ENCODE results near the gene FKBP11. TPM values are rescaled to one million over a fixed set of nuclear protein-coding genes. Genes with fewer than 3 reads are reported as not detected.

FKBP11 gene
- total RNA-seq, 4 donors from 2014 or later: 12.1 to 35.9 (median 20.9) TPM

- WGBS, 2 donors (ENCODE audit: low coverage in 1 of 2): 44 to 61% methylated on average over 3 of the region's 3 CpGs
- in situ Hi-C loops (cut with MboI; ENCODE audit: low pct_ligation_motif_present in 1 of 4, low pct_unique_long_range_greater_than_20kb in 1 of 4, low sequenced_read_pairs in 3 of 4): no loop called here
- TF ChIP-seq POLR2A (IDR thresholded peaks at IDR 0.05) (no peak), CTCF (IDR thresholded peaks at IDR 0.05) (no peak), POLR2AphosphoS5 (IDR thresholded peaks at IDR 0.05) (no peak), EP300 (IDR thresholded peaks at IDR 0.05; ENCODE audit: low read depth) (no peak)
- Histone ChIP-seq H3K27ac (no peak overlapping the region), H3K4me1 (peaks cover 0 to 10% (median 4%) of the 10 kb centered on the region in 4 donors), H3K27me3 (peaks cover 6% of the 10 kb centered on the region), H3K9me3 (no peaks in the 10 kb centered on the region), H3K36me3 (no peaks in the 10 kb centered on the region), H3K4me3 (no peak overlapping the region)
- intact Hi-C loops (cut with DNase I; ENCODE audit: low total_unique reads): no loop called here
- DNase-seq: no peak
Measured at GRCh38 chr12:48907245-48907644, 18.0 kb downstream of the FKBP11 start.

GRCh38 chr12:48903982-48904411 is 21.3 kb downstream of the FKBP11 start:
- Histone ChIP-seq H3K9me3 (no peaks in the 10 kb centered on the region), H3K27ac (no peak overlapping the region), H3K4me1 (peaks cover 0 to 10% (median 4%) of the 10 kb centered on the region in 4 donors), H3K36me3 (no peaks in the 10 kb centered on the region), H3K4me3 (peak overlapping the region; percentile 14 to 55 (median 27)), H3K27me3 (peaks cover 6% of the 10 kb centered on the region)
- WGBS, 2 donors (ENCODE audit: low coverage in 1 of 2): 0% methylated on average over 19 of the region's 19 CpGs; no CpG with 5 or more reads in 1 of the 2 donors
- in situ Hi-C loops (cut with MboI; ENCODE audit: low pct_ligation_motif_present in 1 of 4, low pct_unique_long_range_greater_than_20kb in 1 of 4, low sequenced_read_pairs in 3 of 4): no loop called here
- TF ChIP-seq POLR2AphosphoS5 (IDR thresholded peaks at IDR 0.05) (no peak), CTCF (IDR thresholded peaks at IDR 0.05) (peak; percentile 35 to 54 (median 49)), POLR2A (IDR thresholded peaks at IDR 0.05) (no peak), EP300 (IDR thresholded peaks at IDR 0.05; ENCODE audit: low read depth) (no peak)
- intact Hi-C loops (cut with DNase I; ENCODE audit: low total_unique reads): no loop called here
- DNase-seq: peak; percentile 75

- H3K27ac ChIP-seq: no peak overlapping the region
- H3K4me3 ChIP-seq: peak overlapping the region in 1 of 4 donors; percentile 55
- H3K9me3 ChIP-seq: no peaks in the 10 kb centered on the region
- peaks cover 6% of the 10 kb centered on the region for H3K27me3 ChIP-seq
- no peaks in the 10 kb centered on the region for H3K36me3 ChIP-seq
- DNase-seq: no peak
- H3K4me1 ChIP-seq: peaks cover 0 to 10% (median 4%) of the 10 kb centered on the region in 4 donors
- intact Hi-C loops (cut with DNase I; ENCODE audit: low total_unique reads) (no loop called here), in situ Hi-C loops (cut with MboI; ENCODE audit: low pct_ligation_motif_present in 1 of 4, low pct_unique_long_range_greater_than_20kb in 1 of 4, low sequenced_read_pairs in 3 of 4) (no loop called here)
- 64 to 74% methylated on average over 13 to 20 of the region's 20 CpGs for WGBS, 2 donors (ENCODE audit: low coverage in 1 of 2)
- TF ChIP-seq EP300 (IDR thresholded peaks at IDR 0.05; ENCODE audit: low read depth): no peak
- TF ChIP-seq POLR2A (IDR thresholded peaks at IDR 0.05): no peak
- no peak for TF ChIP-seq CTCF (IDR thresholded peaks at IDR 0.05)
- no peak for TF ChIP-seq POLR2AphosphoS5 (IDR thresholded peaks at IDR 0.05)
Measured at GRCh38 chr12:48903363-48903981, 21.8 kb downstream of the FKBP11 start.

GRCh38 chr12:48901278-48901677 is 24.0 kb downstream of the FKBP11 start:
- 70 to 100% methylated on average over 1 to 2 of the region's 2 CpGs for WGBS, 2 donors (ENCODE audit: low coverage in 1 of 2)
- no peak for DNase-seq
- H3K4me3 ChIP-seq: no peak overlapping the region
- intact Hi-C loops (cut with DNase I; ENCODE audit: low total_unique reads): no loop called here
- TF ChIP-seq POLR2AphosphoS5 (IDR thresholded peaks at IDR 0.05) (no peak), EP300 (IDR thresholded peaks at IDR 0.05; ENCODE audit: low read depth) (no peak), POLR2A (IDR thresholded peaks at IDR 0.05) (no peak), CTCF (IDR thresholded peaks at IDR 0.05) (no peak)
- H3K27ac ChIP-seq: no peak overlapping the region
- H3K27me3 ChIP-seq: peaks cover 13% of the 10 kb centered on the region
- H3K9me3 ChIP-seq: no peaks in the 10 kb centered on the region
- peaks cover 0 to 10% (median 4%) of the 10 kb centered on the region in 4 donors for H3K4me1 ChIP-seq
- no peaks in the 10 kb centered on the region for H3K36me3 ChIP-seq
- in situ Hi-C loops (cut with MboI; ENCODE audit: low pct_ligation_motif_present in 1 of 4, low pct_unique_long_range_greater_than_20kb in 1 of 4, low sequenced_read_pairs in 3 of 4): no loop called here

All from transverse colon (tissue), 4 donors.